ENCODE results near the gene BOD1L2. TPM values are rescaled to one million over a fixed set of nuclear protein-coding genes. Genes with fewer than 3 reads are reported as not detected.

Gene BOD1L2
- total RNA-seq, 4 donors from 2014 or later = 0.19 TPM; not detected in 3

DNA sequence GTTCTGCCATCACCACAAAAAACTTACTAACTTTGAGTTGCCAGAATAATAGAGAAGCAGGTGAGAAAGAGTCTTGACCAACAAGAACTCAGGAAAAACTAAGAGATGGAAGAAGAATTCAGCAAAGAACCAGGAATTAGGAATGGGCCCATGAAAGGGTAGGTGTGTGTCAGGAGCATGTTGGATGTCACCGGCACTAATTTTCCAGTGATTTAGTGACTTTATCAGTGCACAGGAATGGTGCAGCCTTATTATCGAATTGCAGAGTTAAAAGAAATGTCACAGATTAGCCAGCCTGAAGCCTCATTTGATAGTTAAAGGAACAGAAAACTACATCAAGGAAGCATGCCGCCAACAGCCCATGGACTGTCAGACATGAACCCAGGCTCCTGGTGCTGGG lies 9.0 kb upstream of the BOD1L2 start:
- TF ChIP-seq, protein P1, sequence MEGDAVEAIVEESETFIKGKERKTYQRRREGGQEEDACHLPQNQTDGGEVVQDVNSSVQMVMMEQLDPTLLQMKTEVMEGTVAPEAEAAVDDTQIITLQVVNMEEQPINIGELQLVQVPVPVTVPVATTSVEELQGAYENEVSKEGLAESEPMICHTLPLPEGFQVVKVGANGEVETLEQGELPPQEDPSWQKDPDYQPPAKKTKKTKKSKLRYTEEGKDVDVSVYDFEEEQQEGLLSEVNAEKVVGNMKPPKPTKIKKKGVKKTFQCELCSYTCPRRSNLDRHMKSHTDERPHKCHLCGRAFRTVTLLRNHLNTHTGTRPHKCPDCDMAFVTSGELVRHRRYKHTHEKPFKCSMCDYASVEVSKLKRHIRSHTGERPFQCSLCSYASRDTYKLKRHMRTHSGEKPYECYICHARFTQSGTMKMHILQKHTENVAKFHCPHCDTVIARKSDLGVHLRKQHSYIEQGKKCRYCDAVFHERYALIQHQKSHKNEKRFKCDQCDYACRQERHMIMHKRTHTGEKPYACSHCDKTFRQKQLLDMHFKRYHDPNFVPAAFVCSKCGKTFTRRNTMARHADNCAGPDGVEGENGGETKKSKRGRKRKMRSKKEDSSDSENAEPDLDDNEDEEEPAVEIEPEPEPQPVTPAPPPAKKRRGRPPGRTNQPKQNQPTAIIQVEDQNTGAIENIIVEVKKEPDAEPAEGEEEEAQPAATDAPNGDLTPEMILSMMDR (IDR thresholded peaks at IDR 0.05; ENCODE audit: low read depth) = no peak

DNA sequence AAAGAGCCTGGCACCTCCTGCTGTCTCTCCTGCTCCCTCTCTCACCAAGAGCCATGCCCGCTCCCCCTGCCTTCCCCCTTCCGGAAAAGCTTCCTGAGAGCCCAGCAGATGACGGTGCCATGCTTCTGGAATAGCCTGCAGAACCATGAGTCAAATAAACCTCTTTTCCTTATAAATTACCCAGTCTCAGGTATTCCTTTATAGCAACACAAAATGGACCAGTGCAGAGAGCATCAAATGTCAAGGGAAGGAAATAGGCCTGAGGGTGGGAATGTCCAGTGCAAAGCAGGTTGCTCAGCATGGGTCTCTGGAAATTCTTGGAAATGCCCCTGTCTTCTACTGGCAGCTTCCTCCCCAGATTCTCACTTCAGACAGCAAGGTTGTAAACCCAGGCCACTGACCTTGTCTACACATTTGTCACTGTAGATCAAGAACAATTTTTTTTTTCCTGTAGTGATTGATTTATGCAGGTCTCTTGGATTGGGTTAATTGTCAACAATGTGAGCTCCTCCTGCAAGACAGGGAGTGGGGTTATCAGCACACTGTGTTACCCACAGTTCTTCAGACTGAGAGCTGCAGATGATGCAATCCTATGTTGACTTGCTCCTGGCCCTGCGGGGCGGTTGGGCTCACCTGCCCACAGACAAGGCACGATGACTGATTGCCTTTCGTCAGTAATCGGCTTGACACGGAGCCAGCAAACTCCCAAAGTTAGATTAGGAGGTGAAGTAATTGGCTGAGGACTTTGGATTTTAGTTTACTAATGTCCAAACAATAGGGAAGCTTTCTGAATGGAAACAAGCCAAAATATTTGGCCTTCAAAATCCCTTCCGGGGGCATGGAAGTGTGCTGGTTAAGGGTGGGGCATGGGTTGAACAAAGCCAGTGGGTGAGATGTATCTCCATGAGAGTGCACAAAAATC lies 5.4 kb upstream of the BOD1L2 start:
- TF ChIP-seq, protein P1 (IDR thresholded peaks at IDR 0.05; ENCODE audit: low read depth) = no peak

DNA sequence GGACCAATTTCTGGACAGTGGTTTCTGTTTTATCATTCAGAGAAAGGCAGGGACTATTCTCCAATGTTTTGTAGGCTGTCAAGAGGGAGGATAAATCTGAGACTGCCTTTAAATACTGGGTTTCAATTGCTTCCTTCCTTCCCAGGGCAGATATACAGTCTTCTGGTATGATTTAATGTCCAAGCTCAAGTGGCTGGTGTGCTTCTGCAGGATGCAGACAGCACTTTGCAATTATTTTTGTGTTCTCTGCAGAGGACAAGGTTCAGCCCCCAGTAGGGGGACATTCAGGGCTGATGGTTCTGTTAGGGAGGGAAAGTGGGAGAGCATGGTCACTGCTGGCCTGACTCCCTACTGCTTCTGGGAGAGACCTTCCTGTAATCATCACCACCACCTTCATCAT lies 4.6 kb upstream of the BOD1L2 start:
- TF ChIP-seq, protein P1 (IDR thresholded peaks at IDR 0.05; ENCODE audit: low read depth) = no peak

DNA sequence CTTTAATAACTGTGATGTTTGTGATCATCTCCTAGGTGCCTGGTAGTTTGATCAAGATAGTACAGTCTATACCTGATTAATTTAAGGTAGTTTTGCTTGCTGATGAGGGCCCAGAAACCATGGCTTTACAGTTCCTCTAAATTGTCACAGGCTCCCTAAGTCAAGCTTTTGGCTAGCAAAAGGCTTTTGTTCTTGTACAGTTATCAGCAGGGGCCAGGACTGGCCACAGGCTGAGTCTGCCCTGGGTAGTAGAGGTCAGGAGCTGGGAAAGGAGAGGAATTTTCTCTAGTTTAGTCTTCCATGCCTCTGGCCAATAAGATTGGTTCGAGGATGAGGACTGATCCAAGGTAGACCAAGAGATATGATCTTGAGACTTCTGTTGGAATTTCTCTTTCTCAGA lies 3.6 kb upstream of the BOD1L2 start:
- TF ChIP-seq, protein P1 (IDR thresholded peaks at IDR 0.05; ENCODE audit: low read depth) = no peak

DNA sequence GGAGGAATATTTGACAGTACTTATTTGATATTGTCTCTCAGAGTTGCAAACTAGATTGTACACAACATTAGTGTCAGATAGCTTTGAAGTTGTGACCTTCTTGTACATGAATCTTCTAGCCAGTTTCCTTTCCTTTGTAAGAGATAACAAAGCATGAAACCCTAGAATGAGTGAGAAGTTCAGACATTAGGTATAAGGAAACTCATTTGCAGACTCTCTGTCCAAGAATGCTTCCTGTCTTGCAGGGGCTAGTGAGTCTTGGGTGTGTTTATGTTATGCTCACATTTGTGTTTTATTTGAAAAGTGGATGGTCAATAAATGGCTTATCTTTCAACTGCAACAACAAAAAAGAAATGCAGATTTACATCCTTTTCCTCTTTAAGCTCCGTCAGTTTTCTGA lies 1.4 kb downstream of the BOD1L2 start:
- TF ChIP-seq, protein P1 (IDR thresholded peaks at IDR 0.05; ENCODE audit: low read depth) = no peak

DNA sequence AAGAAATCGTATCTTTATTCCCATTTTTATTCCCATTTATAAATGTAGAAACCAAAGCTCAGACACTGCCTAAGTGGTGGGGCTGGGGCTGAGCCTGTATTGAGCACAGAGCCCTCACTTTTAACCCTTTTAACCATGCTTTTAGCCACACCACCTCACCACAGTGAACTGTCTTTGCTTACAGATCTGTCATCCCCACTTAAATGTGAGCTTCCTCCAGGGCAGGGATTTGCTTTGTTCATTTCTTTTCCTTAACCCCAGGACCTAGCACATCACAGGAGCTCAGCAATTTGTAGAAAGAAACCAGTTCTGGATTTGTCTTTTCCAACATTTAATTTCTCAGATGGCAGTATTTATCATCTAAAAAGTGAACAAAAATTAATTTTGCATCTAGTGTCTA lies 2.2 kb downstream of the BOD1L2 start:
- TF ChIP-seq, protein P1 (IDR thresholded peaks at IDR 0.05; ENCODE audit: low read depth) = no peak

DNA sequence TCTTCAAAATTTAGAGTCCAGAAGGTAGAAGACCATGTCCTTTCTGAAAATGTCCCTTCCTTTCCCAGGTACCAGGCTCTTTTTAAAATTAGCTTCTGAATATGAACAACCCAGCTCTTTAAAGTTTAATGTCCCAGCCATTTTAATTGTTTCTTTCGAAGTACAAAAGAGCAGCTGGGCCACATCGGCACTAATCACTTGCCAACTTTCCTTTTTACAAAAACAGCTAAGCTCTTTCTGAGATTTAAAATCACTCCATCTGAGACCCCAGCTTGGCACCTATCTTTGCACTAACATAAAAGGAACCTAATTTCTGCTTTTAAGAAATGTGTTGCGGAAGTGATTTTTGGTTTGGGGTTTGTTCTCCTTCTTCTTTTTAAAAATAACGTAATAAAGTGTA lies 2.6 kb downstream of the BOD1L2 start:
- TF ChIP-seq, protein P1 (IDR thresholded peaks at IDR 0.05; ENCODE audit: low read depth) = no peak

All from subcutaneous adipose tissue (tissue), 4 donors.